Cerebellar nuclear complex (tissue), 1 donor: ENCODE measurements around the gene WDR5B.
"Not testable (repeated sequence)": the region's sequence is repeated elsewhere in the genome, so short reads cannot be mapped to it uniquely, and the experiment has no call there.

Experiments
- DNase-seq, 2 experiments: peaks; one replicate each; lab custom pipeline; 2025; lab: John Stamatoyannopoulos, UW

Gene WDR5B

GRCh38 chr3:122415762-122416654, at the start of gene WDR5B:
TSS of gene WDR5B (minus strand) at chr3:122416062. CDS start at chr3:122415528, 534 bp downstream.
- no peak for DNase-seq

GRCh38 chr3:122464659-122465058, 48.8 kb upstream of the WDR5B start:
- DNase-seq = no peak

DNA sequence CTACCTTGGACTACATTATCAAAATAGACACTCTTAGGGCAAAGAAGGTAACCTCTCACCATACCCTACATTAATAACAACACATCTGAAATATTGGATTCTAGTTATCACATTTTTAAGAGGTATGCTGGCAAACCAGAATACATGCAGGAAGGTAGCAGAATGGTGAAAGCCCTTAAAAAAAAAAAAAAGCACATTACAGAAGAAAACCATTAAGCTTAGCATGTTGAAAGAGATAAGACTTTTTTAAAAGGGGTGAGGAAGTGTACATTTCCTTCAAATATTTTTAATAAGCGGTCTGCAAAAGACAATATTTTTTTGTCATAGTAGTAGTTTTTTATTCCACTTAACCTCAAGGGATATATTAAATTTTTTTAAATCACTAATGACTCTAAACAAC, 46.5 kb upstream of the WDR5B start:
- no peak for DNase-seq

DNA sequence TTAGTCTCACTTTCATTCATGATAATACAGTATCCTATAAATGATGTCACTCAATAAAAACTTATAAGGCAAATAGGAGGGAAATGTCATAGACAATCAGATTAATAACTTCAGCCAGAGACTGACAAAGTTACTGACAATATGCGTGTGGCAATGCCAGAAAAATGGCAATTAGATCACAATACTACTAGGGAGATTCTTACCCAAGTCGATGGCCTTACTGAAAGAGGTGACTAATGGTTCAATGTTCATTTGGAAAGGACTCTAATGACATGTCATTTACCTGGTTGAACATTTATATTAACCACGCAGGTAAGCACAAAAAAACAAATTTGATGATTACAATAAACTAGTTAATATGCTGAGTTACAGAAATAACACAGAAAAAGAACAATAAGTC, 45.9 kb upstream of the WDR5B start:
- no peak for DNase-seq

GRCh38 chr3:122458992-122459391, 43.1 kb upstream of the WDR5B start:
- no peak for DNase-seq

GRCh38 chr3:122457706-122458105, 41.8 kb upstream of the WDR5B start:
- no peak for DNase-seq

DNA sequence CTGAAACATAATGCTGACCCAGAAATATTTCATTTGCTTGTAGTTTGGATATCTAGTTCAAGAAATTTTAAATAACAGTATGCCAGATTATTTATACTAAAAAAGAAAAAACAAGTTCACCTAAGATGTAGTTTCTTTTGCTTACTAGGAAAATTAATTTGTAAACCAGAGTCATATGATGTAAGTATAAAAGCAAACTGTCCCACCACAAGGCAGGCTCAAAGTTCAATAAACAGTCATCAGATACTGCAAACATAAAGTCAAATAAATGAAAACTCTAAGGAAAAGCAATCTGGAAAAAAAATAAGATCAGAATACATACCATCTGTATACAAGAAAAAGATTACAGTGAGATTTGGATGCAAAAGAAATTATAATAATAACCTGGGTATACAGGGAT, 40.2 kb upstream of the WDR5B start:
- DNase-seq = no peak

GRCh38 chr3:122451371-122451770, 35.5 kb upstream of the WDR5B start:
- DNase-seq = no peak

DNA sequence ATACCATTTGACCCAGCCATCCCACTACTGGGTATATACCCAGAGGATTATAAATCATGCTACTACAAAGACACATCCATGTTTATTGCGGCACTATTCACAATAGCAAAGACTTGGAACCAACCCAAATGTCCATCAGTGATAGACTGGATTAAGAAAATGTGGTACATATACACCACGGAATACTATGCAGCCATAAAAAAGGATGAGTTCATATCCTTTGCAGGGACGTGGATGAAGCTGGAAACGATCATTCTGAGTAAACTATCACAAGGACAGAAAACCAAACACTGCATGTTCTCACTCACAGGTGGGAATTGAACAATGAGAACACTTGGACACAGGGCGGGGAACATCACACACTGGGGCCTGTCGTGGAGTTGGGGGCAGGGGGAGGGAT, 32.4 kb upstream of the WDR5B start:
- not testable (repeated sequence) for DNase-seq

- DNase-seq = not testable (repeated sequence)
Observed at GRCh38 chr3:122444491-122444887, 28.6 kb upstream of the WDR5B start.

DNA sequence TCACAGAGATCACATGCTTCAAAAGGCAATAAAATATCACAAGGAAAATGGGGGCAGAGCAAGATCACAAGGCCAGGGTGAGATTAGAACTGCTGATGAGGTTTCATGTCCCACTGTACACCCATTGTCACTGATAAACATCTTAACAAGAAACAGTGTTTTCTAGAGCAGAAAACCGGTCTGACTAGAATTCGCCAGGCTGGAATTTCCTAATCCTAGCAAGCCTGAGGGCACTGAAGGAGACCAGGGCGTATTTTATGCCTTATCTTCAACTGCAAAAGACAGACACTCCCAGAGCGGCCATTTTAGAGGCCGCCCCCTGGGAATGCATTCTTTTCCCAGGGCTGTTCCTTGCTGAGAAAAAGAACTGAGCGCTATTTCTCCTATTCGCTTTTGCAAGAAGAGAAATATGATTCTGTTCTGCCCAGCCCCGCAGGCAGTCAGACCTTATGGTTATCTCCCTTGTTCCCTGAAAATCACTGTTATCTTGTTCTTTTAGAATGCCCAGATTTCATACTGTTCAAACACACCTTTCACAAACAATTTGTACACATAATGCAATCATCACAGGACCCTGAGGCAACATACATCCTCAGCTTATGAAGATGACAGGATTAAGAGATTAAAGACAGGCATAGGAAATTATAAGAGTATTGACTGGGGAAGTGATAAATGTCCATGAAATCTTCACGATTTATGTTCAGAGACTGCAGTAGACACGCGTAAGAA, 28.1 kb upstream of the WDR5B start:
- DNase-seq = not testable (repeated sequence)

- DNase-seq = no peak
Observed at GRCh38 chr3:122443090-122443489, 27.2 kb upstream of the WDR5B start.

- DNase-seq = no peak
Observed at GRCh38 chr3:122435950-122436349, 20.1 kb upstream of the WDR5B start.

- no peak for DNase-seq
Observed at GRCh38 chr3:122430371-122430770, 14.5 kb upstream of the WDR5B start.

DNA sequence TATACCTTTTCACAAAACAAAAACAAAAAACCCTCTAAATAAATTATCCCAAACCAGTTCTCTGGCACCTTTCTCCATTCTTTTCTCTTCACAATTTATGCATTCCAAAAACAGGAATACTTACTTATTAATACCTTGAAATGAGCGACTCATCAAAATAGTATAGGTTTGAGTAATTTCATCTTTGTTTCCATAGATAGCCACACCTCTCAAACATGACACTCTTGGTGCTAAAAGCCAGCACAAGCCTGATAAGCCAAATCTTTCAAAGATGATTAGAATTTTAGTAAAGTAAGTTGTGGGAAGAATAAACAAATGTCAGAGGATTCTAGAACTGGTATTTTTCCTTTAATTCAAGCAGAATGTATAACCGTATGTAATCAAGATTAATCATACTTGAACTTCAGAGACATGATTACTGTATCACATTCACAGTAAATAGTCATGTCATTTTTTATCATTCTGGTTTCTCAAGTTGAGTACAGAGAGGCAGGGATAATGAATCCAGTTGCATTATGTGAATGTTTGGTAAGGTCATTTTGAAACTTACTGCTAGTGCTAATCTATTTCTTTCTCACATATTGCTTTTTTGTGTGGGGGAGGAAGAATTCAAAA, 12.1 kb upstream of the WDR5B start:
- DNase-seq = no peak

DNA sequence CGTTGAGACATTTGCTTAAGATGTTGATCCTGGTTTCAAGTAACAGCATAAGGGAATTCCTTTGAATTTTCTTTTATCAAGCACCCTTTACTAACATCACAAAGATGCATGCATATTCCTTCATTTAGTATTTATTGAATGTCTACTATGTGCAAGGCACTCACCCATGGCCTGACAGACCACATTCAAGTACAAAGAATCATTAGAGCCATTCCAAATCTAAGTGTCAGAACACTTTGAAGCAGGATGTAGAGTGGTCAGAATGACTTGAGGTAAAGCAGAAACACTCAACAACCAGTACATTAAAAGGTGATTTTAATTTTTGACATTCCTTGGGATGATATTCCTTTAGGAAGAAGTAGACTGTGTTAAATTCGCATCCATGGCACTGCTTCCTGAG, 6.0 kb upstream of the WDR5B start:
- DNase-seq = no peak

DNA sequence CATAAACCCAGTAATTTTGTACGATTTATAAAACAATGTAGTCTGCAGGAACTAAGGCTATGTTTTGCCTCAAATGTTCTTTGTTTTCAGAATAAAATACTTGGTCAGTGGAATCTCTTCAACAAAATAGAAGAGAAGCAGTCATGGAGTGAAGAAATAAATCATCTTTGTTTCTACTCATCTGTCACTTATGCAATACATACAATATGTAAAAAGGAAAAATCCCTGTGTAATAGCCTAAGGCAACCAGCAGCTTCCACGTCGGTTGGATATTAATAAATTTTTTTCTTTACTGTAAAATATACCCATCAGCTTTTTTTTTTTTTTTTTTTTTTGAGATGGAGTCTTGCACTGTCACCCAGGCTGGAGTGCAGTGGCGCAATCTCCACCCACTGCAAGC, 5.2 kb upstream of the WDR5B start:
- DNase-seq = no peak

DNA sequence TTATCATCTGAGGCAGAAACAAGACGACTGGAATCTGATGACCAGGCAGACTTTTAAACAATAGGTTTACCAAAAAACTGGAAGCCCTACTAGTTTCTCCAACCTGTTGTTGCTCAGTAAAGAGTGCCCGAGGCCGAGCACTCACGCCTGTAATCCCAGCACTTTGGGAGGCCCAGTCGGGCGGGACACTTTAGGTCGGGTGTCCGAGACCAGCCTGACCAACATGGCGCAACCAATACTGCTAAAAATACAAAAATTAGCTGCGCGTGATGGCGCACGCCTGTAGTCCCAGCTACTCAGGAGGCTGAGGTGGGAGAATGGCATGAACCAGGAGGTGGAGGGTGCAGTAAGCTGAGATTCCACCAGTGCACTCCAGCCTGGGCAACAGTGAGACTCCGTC, 1.1 kb upstream of the WDR5B start:
- no peak for DNase-seq

DNA sequence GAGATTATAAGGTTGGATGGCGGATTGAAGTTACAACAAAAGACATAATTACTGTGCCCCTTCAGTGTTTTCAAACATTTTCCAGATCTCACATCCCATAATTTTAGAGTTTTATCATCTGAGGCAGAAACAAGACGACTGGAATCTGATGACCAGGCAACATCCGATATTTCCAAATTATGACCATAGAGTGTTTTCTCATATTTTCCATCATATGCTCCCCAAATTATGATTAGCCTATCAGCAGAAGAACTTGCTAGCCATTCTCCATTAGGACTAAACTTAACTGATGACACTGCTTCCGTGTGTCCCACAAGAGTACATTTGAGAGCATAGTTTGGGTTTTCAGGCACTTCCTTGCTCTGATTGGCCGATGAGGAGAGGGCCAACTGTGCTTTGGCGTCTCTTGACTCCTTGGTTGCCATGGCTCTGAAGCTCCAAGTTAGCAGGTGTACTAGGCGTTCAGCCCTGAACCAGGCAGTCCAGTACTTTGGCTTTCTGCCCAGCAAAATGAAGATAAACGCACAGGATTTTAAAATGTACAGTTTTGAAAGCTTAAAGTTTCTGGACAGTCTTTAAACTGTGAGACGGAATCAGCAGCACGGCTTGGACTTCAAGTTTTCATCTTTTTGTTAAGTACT, 638 bp downstream of the WDR5B start:
- DNase-seq = no peak

- DNase-seq = no peak
Observed at GRCh38 chr3:122414391-122414790, 1.5 kb downstream of the WDR5B start.

DNA sequence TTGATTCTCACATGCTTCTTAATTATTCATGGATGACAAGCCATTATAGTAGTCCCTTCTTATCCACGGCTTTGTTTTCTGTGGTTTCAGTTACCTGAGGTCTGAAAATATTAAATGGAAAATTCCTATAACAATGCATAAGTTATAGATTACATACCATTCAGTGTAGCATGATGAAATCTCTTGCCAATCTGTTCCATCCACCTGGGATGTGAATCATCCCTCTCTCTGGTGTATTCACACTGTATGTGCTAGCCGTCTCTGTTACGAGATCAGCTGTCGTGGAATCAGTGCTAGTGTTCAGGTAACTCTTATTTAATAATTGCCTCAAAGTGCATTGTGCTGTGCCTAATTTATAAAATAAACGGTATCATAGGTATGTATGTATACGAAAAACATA, 5.2 kb downstream of the WDR5B start:
- DNase-seq = no peak

DNA sequence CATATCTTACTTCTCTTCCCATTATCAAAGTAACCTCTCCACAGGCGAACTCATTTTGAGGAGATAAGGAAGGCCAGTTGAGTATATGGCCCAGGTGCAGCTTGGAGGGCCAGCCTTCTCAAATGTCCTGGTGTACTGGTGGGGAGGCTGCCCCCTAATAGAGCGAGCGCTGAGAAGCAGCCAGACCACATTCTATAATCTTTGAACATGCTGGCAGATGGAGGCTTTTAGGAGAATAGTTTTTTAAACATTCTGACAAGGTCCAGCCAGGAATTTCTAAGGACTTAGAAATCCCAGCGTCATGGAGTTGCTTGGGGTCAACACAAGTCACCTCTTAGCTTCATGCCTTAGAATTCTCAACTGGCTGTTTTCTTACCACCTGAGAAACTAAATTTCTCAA, 5.8 kb downstream of the WDR5B start:
- no peak for DNase-seq
